Stimulated activated CD4-positive, alpha-beta T cell treated with anti-CD3 and anti-CD28 coated beads, Interleukin-12 subunit alpha, Interleukin-12 subunit beta, amount 100 ng/mL, for 4 hours (primary cell): ENCODE measurements around the gene GK.
"Not testable (repeated sequence)": the region's sequence is repeated elsewhere in the genome, so short reads cannot be mapped to it uniquely, and the experiment has no call there.

ENCODE experiments used
- DNase-seq: peaks from one replicate; pipeline ENCODE4 v3.0.0-alpha.2; 2020

GK gene

GRCh38 chrX:30654989-30655607, 1.9 kb downstream of the GK start:
- no peak for DNase-seq

GRCh38 chrX:30655991-30656390, 2.8 kb downstream of the GK start:
- no peak for DNase-seq

GRCh38 chrX:30657196-30658161, 4.3 kb downstream of the GK start:
- DNase-seq, result no peak

- DNase-seq, result no peak
Observed at GRCh38 chrX:30659421-30659820, 6.2 kb downstream of the GK start.

GRCh38 chrX:30661228-30661627, 8.0 kb downstream of the GK start:
- no peak for DNase-seq

- DNase-seq, result no peak
Observed at GRCh38 chrX:30663322-30663721, 10.1 kb downstream of the GK start.

- no peak for DNase-seq
Observed at GRCh38 chrX:30665471-30665870, 12.2 kb downstream of the GK start.

- DNase-seq, result no peak
Observed at GRCh38 chrX:30666094-30666493, 12.9 kb downstream of the GK start.

GRCh38 chrX:30668581-30668980, 15.4 kb downstream of the GK start:
- no peak for DNase-seq

GRCh38 chrX:30671189-30671588, 18.0 kb downstream of the GK start:
- not testable (repeated sequence) for DNase-seq

GRCh38 chrX:30673127-30673796, 20.0 kb downstream of the GK start:
- no peak for DNase-seq

GRCh38 chrX:30673884-30674598, 20.8 kb downstream of the GK start:
- no peak for DNase-seq

- DNase-seq, result no peak
Observed at GRCh38 chrX:30674799-30675198, 21.6 kb downstream of the GK start.

- no peak for DNase-seq
Observed at GRCh38 chrX:30679369-30679768, 26.1 kb downstream of the GK start.

GRCh38 chrX:30680618-30681017, 27.4 kb downstream of the GK start:
- no peak for DNase-seq

GRCh38 chrX:30688641-30689040, 35.4 kb downstream of the GK start:
- no peak for DNase-seq

- DNase-seq, result no peak
Observed at GRCh38 chrX:30689116-30689515, 35.9 kb downstream of the GK start.

GRCh38 chrX:30690330-30690729, 37.1 kb downstream of the GK start:
- no peak for DNase-seq

GRCh38 chrX:30693999-30694650, 40.9 kb downstream of the GK start:
- no peak for DNase-seq

- DNase-seq, result no peak
Observed at GRCh38 chrX:30702736-30703135, 49.5 kb downstream of the GK start.

GRCh38 chrX:30706216-30706775, 53.1 kb downstream of the GK start:
- no peak for DNase-seq

- DNase-seq, result no peak
Observed at GRCh38 chrX:30712214-30712613, 59.0 kb downstream of the GK start.
